Adrenal gland (tissue), 5 donors: ENCODE measurements around the gene NF1.

Experiments
- CTCF ChIP-seq, 6 experiments: fragments of 450-650 bp in 4 of 6; fragments of 200-600 bp in 2 of 6; sonication (generic) in 1 of 6; IDR thresholded peaks; 1 replicate in 5 of 6; 2 replicates in 1 of 6; pipeline versions ENCODE4 v1.5.1 to v1.8.0; 2016 to 2021; ENCODE audit warnings: antibody characterized with exemption in 6 of 6, mild to moderate bottlenecking in 2 of 6, moderate library complexity in 1 of 6
- POLR2A ChIP-seq, 2 donors: fragments of 450-650 bp; IDR thresholded peaks; one replicate each; pipeline ENCODE4 v1.6.1; 2017; ENCODE audit warnings: antibody characterized with exemption in 2 of 2, mild to moderate bottlenecking in 2 of 2, moderate library complexity in 1 of 2
- donor health status: DM: no; HTN: no; CAD: no.

GRCh38 chr17:31067691-31068184, 27.0 kb upstream of the NF1 start:
- TF ChIP-seq CTCF (IDR thresholded peaks at IDR 0.05), result no peak
- TF ChIP-seq POLR2A (IDR thresholded peaks at IDR 0.05), result no peak
